ENCODE measurements around the gene MYH15.

Gene MYH15

DNA sequence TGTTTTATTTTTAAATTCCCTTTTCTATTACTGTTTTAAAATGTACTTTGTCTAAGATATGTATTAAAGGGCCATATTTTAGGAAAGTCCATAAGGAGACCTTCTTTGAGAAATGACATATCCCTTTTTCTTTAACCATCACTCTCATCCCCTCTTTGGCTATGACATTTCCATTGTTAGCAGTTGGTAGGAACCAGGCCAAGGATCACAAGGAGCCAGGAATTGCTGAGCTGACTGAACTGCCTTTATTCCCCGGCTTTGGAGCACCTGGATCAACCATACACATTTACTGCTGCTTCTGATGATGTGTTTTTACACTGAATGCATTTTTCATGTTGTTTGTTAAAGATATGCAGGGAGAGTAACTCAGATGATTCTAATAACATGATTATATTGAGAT is 134.4 kb downstream of the MYH15 start:
- Histone ChIP-seq H2AK5ac (ENCODE audit: low read length, severe bottlenecking) (no peak overlapping the region), H2BK5ac (ENCODE audit: low read depth, low read length, poor library complexity, severe bottlenecking) (no peak overlapping the region), H3K4ac (ENCODE audit: low read depth in 1 of 2, low read length in 2 of 2) (no peak overlapping the region), H3K4me1 (ENCODE audit: control insufficient read depth, insufficient read depth, low read depth, low read length) (no peaks in the 10 kb centered on the region), H3K9ac (ENCODE audit: low read length) (no peak overlapping the region), H2AFZ (ENCODE audit: low read depth, low read length) (no peak overlapping the region), H2BK15ac (ENCODE audit: low read depth, poor library complexity, severe bottlenecking) (no peak overlapping the region), H3K14ac (ENCODE audit: low read length in 2 of 2) (no peak overlapping the region), H4K8ac (ENCODE audit: low read length) (no peak overlapping the region), H3K18ac (ENCODE audit: low read depth in 1 of 2, low read length in 2 of 2) (no peak overlapping the region), H2BK12ac (ENCODE audit: low read length in 2 of 2) (no peak overlapping the region), H3K23ac (ENCODE audit: low read length in 2 of 2) (no peak overlapping the region), H4K91ac (ENCODE audit: low read length) (no peak overlapping the region), H3K79me1 (replicated peaks; ENCODE audit: low read length, poor library complexity, severe bottlenecking) (no peaks in the 10 kb centered on the region), H3K4me3 (ENCODE audit: insufficient read depth in 1 of 2, low read depth in 1 of 2, low read length in 2 of 2) (no peak overlapping the region), H3K27ac (ENCODE audit: low read length, poor library complexity, severe bottlenecking) (no peak overlapping the region), H2BK120ac (ENCODE audit: low read depth, low read length) (no peak overlapping the region), H3K9me3 (ENCODE audit: control insufficient read depth, low read length) (no peaks in the 10 kb centered on the region), H3K27me3 (ENCODE audit: control insufficient read depth in 1 of 2, insufficient read depth in 1 of 2, low read length in 2 of 2) (no peaks in the 10 kb centered on the region), H3K4me2 (ENCODE audit: low read length, poor library complexity, severe bottlenecking) (no peak overlapping the region), H3K36me3 (ENCODE audit: control insufficient read depth in 1 of 2, insufficient read depth in 2 of 2, low read depth in 1 of 2, low read length in 2 of 2) (no peaks in the 10 kb centered on the region)
- DNase-seq, result no peak
- 0% methylated on average over 1 of the region's 1 CpG for WGBS

DNA sequence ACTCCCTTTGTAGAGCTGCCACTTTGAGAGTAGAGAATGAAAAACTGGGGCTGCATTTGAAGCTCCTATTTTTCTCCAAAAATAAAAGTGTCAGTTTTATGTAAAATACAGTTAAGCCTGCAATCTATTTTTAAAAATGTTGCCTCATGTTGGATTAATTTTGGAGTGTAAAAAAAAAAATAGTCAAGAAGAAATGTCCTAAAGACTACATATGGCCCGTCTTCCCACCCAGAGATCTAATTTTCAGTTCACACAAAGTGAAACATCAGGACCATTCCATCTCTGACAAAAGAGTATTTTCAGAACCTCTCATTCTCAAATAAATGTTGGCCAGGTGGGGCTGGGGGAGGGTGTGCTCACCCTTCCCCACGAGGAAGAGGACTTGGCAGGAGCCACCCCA is 151.4 kb downstream of the MYH15 start:
- Histone ChIP-seq H3K4ac (ENCODE audit: low read depth in 1 of 2, low read length in 2 of 2) (no peak overlapping the region), H2BK120ac (ENCODE audit: low read depth, low read length) (no peak overlapping the region), H3K4me1 (ENCODE audit: control insufficient read depth, insufficient read depth, low read depth, low read length) (no peaks in the 10 kb centered on the region), H3K36me3 (ENCODE audit: control insufficient read depth in 1 of 2, insufficient read depth in 2 of 2, low read depth in 1 of 2, low read length in 2 of 2) (no peaks in the 10 kb centered on the region), H3K9ac (ENCODE audit: low read length) (no peak overlapping the region), H3K9me3 (ENCODE audit: control insufficient read depth, low read length) (no peaks in the 10 kb centered on the region), H3K18ac (ENCODE audit: low read depth in 1 of 2, low read length in 2 of 2) (no peak overlapping the region), H3K27ac (ENCODE audit: low read length, poor library complexity, severe bottlenecking) (no peak overlapping the region), H3K4me2 (ENCODE audit: low read length, poor library complexity, severe bottlenecking) (no peak overlapping the region), H3K14ac (ENCODE audit: low read length in 2 of 2) (no peak overlapping the region), H2BK15ac (ENCODE audit: low read depth, poor library complexity, severe bottlenecking) (no peak overlapping the region), H3K23ac (ENCODE audit: low read length in 2 of 2) (no peak overlapping the region), H2BK12ac (ENCODE audit: low read length in 2 of 2) (no peak overlapping the region), H2AK5ac (ENCODE audit: low read length, severe bottlenecking) (no peak overlapping the region), H3K4me3 (ENCODE audit: insufficient read depth in 1 of 2, low read depth in 1 of 2, low read length in 2 of 2) (no peak overlapping the region), H4K91ac (ENCODE audit: low read length) (no peak overlapping the region), H4K8ac (ENCODE audit: low read length) (no peak overlapping the region), H2BK5ac (ENCODE audit: low read depth, low read length, poor library complexity, severe bottlenecking) (no peak overlapping the region), H3K79me1 (replicated peaks; ENCODE audit: low read length, poor library complexity, severe bottlenecking) (no peaks in the 10 kb centered on the region), H3K27me3 (ENCODE audit: control insufficient read depth in 1 of 2, insufficient read depth in 1 of 2, low read length in 2 of 2) (peaks cover 0 to 5% of the 10 kb centered on the region in 2 experiments), H2AFZ (ENCODE audit: low read depth, low read length) (no peak overlapping the region)
- 55% methylated on average over 1 of the region's 2 CpGs for WGBS
- DNase-seq, result no peak

DNA sequence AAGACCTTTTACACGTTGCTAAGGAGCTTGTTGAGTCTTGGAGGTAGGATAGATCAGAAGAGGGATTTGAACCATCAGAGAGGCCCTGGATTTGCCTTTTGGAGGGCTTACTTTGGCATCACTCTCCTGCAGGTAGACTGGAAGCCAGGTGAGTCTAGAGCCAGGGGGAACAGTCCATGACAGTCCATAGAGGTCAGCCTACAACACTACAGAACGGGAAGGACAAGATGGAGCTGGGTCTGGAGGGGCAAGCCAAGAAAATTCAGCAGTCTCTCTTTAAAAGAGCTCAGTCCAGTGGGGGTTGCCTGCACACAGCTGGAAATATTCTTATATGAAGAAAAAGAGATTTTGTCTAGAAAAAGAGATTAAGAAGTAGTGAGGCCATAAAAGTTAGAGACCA is 153.4 kb downstream of the MYH15 start:
- WGBS, result 66% methylated on average over 2 of the region's 2 CpGs
- Histone ChIP-seq H3K36me3 (ENCODE audit: control insufficient read depth in 1 of 2, insufficient read depth in 2 of 2, low read depth in 1 of 2, low read length in 2 of 2) (no peaks in the 10 kb centered on the region), H3K4me1 (ENCODE audit: control insufficient read depth, insufficient read depth, low read depth, low read length) (no peaks in the 10 kb centered on the region), H4K91ac (ENCODE audit: low read length) (no peak overlapping the region), H4K8ac (ENCODE audit: low read length) (no peak overlapping the region), H3K18ac (ENCODE audit: low read depth in 1 of 2, low read length in 2 of 2) (no peak overlapping the region), H3K79me1 (replicated peaks; ENCODE audit: low read length, poor library complexity, severe bottlenecking) (no peaks in the 10 kb centered on the region), H3K14ac (ENCODE audit: low read length in 2 of 2) (no peak overlapping the region), H3K4me3 (ENCODE audit: insufficient read depth in 1 of 2, low read depth in 1 of 2, low read length in 2 of 2) (no peak overlapping the region), H2BK12ac (ENCODE audit: low read length in 2 of 2) (no peak overlapping the region), H2BK15ac (ENCODE audit: low read depth, poor library complexity, severe bottlenecking) (no peak overlapping the region), H2BK5ac (ENCODE audit: low read depth, low read length, poor library complexity, severe bottlenecking) (no peak overlapping the region), H2BK120ac (ENCODE audit: low read depth, low read length) (no peak overlapping the region), H3K4ac (ENCODE audit: low read depth in 1 of 2, low read length in 2 of 2) (no peak overlapping the region), H2AFZ (ENCODE audit: low read depth, low read length) (no peak overlapping the region), H3K9ac (ENCODE audit: low read length) (no peak overlapping the region), H3K4me2 (ENCODE audit: low read length, poor library complexity, severe bottlenecking) (no peak overlapping the region), H3K27ac (ENCODE audit: low read length, poor library complexity, severe bottlenecking) (no peak overlapping the region), H3K23ac (ENCODE audit: low read length in 2 of 2) (no peak overlapping the region), H2AK5ac (ENCODE audit: low read length, severe bottlenecking) (no peak overlapping the region), H3K27me3 (ENCODE audit: control insufficient read depth in 1 of 2, insufficient read depth in 1 of 2, low read length in 2 of 2) (peaks cover 0 to 5% of the 10 kb centered on the region in 2 experiments), H3K9me3 (ENCODE audit: control insufficient read depth, low read length) (no peaks in the 10 kb centered on the region)
- no peak for DNase-seq

DNA sequence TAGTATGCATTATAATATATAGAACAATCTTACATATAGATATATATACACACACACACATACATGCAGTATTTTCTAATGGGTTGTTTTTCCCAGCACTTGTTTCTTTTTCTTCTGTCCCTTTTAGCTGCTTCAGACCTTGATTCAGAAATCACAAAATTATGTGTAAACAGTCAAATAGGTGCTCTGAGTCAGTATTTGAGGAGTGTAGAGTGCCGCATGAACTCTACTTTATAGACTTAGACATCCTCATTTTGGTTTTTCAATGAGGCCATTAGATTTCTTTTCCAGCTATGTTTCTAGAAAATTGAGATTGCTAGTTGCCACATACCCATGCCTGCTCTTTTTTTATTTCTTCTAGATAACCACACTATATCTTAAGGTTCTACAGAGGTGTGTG is 155.8 kb downstream of the MYH15 start:
- Histone ChIP-seq H3K4me3 (ENCODE audit: insufficient read depth in 1 of 2, low read depth in 1 of 2, low read length in 2 of 2) (no peak overlapping the region), H3K4ac (ENCODE audit: low read depth in 1 of 2, low read length in 2 of 2) (no peak overlapping the region), H3K18ac (ENCODE audit: low read depth in 1 of 2, low read length in 2 of 2) (no peak overlapping the region), H3K36me3 (ENCODE audit: control insufficient read depth in 1 of 2, insufficient read depth in 2 of 2, low read depth in 1 of 2, low read length in 2 of 2) (no peaks in the 10 kb centered on the region), H3K9me3 (ENCODE audit: control insufficient read depth, low read length) (no peaks in the 10 kb centered on the region), H3K23ac (ENCODE audit: low read length in 2 of 2) (no peak overlapping the region), H3K4me2 (ENCODE audit: low read length, poor library complexity, severe bottlenecking) (no peak overlapping the region), H3K79me1 (replicated peaks; ENCODE audit: low read length, poor library complexity, severe bottlenecking) (no peaks in the 10 kb centered on the region), H3K27me3 (ENCODE audit: control insufficient read depth in 1 of 2, insufficient read depth in 1 of 2, low read length in 2 of 2) (no peaks in the 10 kb centered on the region), H3K4me1 (ENCODE audit: control insufficient read depth, insufficient read depth, low read depth, low read length) (no peaks in the 10 kb centered on the region), H2AFZ (ENCODE audit: low read depth, low read length) (no peak overlapping the region), H4K8ac (ENCODE audit: low read length) (no peak overlapping the region), H2BK15ac (ENCODE audit: low read depth, poor library complexity, severe bottlenecking) (no peak overlapping the region), H2AK5ac (ENCODE audit: low read length, severe bottlenecking) (no peak overlapping the region), H3K27ac (ENCODE audit: low read length, poor library complexity, severe bottlenecking) (no peak overlapping the region), H2BK5ac (ENCODE audit: low read depth, low read length, poor library complexity, severe bottlenecking) (no peak overlapping the region), H3K9ac (ENCODE audit: low read length) (no peak overlapping the region), H2BK12ac (ENCODE audit: low read length in 2 of 2) (no peak overlapping the region), H2BK120ac (ENCODE audit: low read depth, low read length) (no peak overlapping the region), H3K14ac (ENCODE audit: low read length in 2 of 2) (no peak overlapping the region), H4K91ac (ENCODE audit: low read length) (no peak overlapping the region)
- WGBS, result no CpG with 5 or more reads among the region's 1 CpG
- DNase-seq, result no peak
